Limb (tissue), 2 donors: ENCODE measurements around the gene ACLY.
"Not testable (repeated sequence)": the region's sequence is repeated elsewhere in the genome, so short reads cannot be mapped to it uniquely, and the experiment has no call there.

Experiments
- DNase-seq, 2 donors: peaks; one replicate each; pipeline ENCODE4 v3.0.0-alpha.2; 2016; ENCODE audit errors: extremely low spot score in 2 of 2

The ACLY gene

DNA sequence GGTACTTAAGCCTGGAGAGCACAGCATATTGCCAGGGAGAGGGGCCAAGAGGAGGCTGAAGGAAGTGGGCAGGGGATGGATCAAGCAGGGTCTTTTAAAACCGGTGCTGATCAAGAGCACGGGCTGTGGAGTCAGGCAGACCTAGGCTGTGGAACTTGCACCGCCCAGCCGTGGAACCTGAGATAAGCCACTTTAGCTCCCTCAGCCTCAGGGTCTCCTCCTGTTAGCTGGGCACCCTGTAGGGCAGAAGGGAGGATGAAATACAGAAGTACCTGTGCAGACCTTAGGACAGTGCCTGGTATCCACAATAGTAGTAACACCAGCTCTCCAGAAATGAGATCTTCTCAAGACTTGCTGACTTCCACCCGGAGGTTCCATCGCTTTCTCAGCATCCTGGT lies 20.9 kb upstream of the ACLY start:
- DNase-seq: no peak

DNA sequence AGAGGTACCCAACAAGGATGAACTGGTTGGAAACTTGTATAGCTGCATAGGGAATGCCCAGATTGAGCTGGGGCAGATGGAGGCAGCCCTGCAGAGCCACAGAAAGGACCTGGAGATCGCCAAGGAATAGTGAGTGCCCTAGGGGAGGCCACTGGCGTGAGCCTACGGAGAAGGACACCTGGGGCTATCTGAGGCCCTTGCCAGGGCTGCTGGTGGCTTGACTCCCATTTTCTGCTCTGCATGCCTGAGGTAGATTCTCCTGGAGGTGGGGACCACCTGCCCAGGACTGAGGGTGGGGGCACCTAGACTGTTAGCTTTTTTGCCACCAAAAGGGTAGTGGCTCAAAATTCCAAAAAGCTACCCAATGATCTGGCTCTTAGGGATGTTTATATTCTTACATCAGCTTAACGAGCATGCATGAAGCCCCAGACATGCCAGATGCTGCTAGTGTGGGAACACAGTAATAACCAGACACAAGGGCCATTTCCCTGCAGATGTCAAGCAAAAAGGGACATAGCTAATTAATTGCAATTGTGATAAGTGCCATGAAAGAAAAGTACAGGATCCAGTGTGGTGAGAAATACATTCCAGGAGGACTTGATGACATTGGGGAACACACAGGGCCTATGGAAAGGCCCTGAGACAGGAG lies 20.4 kb upstream of the ACLY start:
- DNase-seq: no peak

DNA sequence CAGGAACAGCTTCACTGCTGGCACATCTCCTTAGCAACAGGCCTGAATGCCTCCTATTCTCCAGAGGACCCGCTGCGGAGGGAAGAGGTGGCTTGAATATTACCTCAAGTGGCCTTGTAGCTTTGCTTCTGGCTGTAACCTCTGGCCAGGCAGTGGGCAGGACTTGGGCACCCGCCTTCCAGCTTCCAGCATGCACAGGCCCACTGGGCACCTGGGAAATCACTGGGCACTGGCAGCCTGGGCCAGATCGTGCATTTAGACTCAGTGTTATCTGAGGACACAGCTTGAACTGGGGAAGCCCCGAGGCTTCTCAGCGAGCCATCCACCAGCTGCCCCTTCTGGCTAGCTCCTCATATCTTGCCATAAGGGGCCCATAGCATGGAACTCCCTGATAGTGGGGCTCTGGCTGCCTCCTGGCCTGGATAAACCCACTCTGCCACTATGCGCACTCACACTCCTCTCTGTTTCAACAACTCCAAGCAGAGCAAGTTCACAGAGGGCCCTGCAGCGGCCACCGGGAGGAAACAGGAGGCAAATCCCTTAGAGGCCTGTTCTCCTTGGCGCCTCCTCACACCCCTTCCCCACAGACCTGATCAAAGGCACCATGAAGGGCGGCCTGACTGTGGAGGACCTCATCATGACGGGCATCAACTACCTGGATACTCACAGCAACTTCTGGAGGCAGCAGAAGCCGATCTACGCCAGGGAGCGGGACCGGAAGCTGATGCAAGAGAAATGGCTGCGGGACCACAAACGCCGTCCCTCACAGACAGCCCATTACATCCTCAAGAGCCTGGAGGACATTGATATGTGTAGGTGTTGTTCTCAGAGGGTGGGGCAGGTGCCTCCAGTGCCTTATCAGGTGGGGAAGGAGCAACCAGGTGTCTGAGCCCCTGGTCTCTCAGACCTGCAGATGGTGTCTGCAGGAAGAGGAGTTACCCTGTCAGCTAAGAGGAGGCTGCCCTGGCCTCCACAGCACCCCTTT lies 19.5 kb upstream of the ACLY start:
- DNase-seq: no peak

DNA sequence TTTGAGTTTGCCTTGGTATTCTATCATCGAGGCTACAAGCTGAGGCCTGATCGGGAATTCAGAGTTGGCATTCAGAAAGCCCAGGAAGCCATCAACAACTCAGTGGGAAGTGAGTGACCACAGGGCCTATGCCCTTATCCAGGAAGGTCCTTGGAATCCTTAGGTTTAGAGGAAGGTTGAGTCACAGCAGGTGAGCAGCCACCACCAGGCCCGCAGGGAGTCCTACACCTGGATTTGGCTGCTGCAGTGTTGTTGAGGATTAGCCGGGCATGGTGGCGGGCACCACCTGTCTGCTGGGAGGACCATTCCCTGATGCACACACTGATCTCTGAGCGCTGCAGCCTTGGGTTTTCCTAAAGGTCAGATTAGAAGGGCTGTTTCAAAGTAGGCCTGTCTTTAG lies 16.9 kb upstream of the ACLY start:
- no peak for DNase-seq

DNA sequence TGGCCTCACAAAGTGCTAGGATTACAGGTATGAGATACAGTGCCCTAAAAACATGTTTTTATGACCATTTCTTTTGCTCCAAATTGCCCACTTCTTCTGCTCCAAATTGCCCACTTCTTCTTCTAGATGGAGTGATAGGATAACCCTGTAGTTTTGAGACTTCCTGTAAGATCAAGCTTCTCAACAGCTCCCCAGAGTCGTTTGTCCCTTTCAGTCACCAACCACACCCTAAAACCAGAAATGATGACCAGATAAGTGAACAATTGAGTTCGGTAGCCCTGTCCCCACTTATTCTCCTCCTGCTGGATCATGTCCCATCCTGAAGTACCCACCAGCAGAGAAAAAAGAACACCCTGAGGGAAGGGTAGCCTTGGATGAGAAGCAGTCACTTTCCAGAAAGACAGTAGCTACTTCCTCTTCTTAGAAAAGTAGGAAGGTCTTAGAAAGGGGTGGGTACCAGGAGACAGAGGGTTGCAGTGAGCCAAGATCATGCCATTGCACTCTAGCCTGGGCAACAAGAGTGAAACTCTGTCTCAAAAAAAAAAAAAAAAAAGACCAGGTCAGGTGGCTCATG lies 14.2 kb upstream of the ACLY start:
- DNase-seq: no peak

DNA sequence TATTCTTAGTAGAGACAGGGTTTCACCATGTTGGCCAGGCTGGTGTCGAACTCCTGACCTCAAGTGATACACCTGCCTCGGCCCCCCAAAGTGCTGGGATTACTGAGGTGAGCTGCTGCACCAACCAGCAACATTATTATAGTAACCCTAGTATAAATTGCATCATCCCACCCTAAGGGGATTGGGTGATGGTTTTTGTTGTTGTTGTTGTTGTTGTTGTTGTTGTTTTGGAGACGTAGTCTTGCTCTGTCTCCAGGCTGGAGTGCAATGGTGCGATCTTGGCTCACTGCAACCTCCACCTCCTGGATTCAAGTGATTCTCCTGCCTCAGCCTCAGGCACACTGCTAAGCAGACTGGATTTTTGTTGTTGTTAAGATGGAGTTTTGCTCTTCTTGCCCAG lies 13.0 kb upstream of the ACLY start:
- not testable (repeated sequence) for DNase-seq

DNA sequence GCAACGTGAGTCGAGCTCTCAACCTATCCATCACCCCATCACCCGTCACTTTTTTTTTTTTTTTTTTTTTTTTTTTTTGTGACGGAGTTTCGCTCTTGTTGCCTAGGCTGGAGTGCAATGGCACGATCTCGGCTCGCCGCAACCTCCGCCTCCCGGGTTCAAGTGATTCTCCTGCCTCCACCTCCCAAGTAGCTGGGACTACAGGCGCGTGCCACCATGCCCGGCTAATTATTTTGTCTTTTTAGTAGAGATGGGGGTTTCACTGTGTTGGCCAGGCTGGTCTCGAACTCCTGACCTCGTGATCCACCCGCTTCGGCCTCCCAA lies 12.0 kb upstream of the ACLY start:
- not testable (repeated sequence) for DNase-seq

DNA sequence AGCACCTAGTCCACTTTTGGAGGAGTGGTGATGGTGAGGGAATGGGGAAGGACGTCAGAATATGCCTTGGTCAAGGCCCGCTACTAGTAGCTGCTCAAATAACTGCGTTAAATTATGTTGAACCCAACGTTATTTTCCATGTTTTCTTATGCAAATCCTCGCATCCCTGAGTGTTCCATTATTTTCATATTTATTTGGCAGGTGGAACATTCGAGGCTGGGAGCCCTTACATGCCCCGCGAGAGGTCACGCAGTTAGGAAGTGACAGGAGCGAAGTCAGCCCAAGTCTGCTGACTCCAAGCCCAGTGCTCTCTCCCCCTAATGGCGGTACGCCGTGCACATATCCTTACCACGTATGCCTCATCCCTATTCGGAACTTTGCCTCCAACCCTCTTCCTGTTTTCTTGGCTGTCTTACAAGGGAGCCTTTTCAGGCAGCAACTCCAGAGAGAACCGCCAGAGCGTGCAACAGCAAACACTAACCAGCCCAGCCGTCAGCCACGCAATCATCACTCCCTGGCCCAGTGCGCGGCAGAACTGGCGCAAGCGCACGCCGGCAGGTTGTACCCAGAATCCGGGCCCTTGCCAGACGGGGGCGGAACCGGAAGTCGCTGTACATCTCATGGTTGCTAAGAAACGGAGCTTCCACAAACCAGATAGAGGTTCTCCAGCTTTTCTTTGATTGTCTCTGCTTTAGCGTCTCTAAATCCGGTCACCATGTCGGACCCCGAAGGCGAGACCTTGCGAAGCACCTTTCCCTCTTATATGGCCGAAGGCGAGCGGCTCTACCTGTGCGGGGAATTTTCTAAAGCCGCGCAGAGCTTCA lies 11.5 kb upstream of the ACLY start, which contains the start of gene ODAD4:
Gene ODAD4, plus strand, starts transcription at position 609 of the 824 bp plus-strand sequence. Its CDS starts 107 bp downstream, at position 716.
- DNase-seq: peak; percentile 96 to 97

DNA sequence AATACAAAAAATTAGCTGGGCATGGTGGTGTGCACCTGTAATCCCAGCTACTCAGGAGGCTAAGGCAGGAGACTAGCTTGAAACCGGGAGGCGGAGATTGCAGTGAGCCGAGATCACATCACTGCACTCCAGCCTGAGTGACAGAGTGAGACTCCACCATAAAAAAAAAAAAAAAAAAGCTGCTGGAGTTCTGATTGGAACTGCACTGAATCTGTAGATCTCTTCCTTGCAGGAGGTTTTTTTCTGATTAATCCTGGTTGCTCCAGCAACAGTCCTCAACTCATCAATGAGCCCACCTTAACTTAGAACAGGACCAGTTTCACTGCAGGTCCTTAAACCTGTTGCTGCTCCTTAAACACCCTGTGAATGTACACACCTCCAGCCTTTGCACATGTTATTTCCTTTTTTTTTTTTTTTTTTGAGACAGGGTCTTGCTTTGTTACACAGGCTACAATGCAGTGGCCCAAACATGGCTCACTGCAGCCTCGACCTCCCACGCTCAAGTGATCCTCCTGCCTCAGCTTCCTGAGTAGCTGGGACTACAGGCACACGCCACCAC lies 10.0 kb upstream of the ACLY start:
- no peak for DNase-seq

DNA sequence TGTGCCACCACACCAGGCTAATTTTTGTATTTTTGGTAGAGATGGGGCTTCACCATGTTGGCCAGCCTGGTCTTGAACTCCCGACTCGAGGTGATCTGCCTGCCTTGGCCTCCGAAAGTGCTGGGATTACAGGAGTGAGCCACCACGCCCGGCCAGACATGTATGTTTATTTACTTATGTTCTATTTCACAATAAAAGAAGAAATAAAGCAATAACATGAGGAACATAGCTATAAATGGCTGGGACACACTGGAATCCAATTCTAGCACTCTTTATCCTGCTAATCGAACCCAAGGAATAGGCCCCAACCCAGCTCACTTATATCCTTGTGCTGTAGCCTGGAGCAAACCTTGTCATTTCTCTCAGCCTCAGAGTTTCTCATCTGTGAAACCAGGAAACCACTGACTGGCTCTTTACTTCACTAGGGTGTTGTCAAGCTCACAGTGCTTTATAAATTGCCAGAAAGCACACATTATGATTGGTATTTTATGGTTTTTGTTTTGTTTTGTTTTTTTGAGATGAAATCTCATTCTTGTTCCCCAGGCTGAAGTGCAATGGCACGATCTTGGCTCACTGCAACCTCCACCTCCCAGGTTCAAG lies 7.3 kb upstream of the ACLY start:
- DNase-seq: no peak

DNA sequence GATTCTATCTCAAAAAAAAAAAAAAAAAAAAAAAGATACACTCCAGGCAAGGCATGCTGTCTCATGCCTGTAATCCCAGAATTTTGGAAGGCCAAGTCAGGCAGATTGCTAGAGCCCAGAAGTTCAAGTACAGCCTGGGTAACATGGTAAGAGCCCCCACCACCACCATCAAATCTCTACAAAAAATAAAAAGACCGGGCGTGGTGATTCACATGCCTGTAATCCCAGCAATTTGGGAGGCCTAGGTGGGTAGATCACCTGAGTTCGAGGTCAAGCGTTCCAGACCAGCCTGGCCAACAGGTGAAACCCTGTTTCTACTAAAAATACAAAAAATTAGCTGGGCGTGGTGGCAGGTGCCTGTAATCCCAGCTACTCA lies 1.8 kb upstream of the ACLY start:
- no peak for DNase-seq

DNA sequence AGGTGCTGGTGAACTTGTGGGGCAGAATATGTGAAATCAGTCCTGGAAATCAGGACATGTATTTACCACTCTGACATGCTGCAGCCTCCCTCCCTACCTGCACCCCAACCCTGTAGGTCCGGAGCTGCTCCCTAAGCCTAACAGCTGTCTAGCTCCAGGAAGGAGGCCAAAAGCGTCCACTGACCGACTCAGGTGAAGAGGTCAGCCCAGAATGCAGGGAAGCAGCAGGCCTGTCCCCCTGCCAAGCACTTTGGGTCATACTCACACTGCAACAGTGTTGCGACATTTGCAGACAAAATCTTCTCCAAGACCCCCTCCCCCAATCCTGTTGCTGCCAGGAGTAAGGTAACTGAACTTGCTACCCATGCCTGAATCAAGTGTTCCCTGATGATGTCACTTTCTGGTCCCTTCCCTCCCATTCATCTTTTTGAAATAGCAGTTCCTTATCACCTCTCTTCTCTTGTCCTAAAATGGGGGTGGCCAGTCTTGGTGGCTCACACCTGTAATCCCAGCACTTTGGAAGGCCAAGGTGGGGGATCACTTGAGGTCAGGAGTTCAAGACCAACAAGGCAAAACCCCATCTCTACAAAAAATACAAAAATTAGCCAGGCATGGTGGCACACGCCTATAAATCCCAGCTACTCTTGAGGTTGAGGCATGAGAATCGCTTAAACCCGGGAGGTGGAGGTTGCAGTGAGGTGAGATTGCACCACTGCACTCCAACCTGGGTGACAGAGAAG lies 1.3 kb upstream of the ACLY start:
- no peak for DNase-seq

DNA sequence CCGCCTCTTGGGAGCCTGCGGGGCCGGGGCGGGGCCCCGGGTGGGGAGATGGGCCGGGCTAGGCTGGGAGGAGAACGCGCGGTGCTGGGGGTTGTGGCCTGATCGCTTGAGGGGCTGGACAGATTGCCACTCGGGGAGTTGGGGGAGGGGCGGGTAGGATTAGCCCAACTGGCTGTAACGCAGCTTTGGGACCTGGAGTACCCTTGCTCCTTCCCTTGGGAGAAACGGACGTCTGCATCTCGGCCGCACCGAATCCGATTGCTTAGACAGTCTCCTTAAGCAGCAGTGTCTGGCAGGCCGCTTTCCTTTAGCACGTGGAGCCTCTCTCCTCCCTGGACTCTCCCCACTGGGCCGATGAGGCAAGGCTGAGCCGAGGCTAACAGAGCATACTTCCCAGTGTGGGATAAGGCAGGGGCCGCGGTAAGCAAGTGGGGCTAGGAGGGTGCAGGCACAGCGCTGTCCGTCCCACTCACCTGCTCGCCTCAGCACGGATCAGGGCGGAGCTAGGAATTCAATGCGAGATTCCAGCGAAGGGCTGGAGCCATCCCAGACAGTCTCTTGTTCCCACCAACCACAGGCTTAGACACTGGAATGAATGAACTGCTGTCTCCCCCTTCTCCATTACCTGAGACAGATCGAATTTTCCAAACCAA lies 540 bp upstream of the ACLY start:
- peak in 1 of 2 donors; percentile 10 for DNase-seq

DNA sequence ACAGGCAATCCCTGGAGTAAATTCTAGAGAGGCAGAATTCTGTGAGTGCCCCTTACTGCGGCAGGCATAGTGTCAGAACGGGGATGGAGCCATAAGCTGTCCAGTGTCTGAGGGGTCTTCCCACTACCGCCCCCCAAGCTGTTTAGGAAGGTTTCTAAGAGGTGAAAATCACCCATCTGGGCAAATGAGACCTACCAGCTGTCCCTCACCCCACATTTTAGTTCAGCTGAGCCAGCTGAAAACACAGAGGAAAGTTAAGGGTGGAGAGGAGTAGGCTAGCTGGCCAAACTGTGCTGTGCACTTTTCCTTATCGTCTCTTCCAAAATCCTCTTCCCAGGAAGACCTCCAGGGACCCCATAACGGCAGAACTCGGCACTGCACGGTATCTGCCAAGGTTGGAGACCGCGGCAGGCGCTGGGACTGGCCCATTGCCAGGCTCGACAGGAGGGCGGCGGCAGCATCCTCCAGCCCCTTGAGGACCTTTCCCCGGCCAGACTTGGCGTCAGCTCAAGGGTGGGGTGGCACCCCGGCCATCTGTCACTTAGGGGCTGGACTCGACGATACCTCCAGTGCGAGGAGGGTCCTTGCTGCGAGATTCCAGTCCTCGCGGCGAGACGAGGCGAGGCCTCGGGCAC lies 955 bp downstream of the ACLY start:
- DNase-seq: peak; percentile 23 to 79

DNA sequence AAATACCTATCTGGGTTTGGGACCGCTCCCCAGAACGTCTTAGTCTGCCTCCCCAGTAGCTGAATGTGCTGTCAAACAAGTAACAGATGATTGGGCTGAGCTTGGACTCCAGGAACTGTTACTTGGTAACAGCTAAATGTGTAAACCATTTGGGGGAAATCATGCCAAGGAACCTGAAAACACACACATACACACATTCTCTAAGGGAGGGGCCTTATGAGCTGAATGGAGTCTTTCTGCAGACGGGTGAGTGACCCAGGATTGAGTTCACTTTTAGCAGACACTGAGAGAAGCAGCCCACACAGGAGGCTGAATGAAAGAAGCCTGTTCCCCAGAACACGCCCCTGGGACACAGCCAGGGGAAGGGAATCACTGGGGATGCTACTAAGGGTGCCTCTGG lies 1.6 kb downstream of the ACLY start:
- peak; percentile 46 to 60 for DNase-seq

DNA sequence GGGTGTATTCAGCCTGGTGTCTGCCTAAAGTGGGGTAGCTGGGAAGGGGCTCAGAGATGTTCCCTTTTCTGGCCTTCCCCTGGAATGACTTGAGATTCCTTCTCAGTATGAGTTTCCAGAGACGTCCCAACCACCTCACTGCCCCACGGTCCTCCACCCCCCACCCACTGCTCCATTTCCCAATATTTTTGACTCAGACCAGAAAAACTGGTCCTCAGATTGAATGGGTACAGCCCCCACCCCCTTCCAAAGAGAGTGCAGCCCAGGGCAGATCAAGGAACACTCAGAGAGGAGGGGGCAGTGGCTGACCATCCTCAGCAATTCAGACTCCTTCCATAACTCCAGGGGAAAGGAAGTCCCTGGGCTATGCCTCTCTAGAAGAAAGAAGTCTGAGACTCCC lies 3.2 kb downstream of the ACLY start:
- DNase-seq: no peak

DNA sequence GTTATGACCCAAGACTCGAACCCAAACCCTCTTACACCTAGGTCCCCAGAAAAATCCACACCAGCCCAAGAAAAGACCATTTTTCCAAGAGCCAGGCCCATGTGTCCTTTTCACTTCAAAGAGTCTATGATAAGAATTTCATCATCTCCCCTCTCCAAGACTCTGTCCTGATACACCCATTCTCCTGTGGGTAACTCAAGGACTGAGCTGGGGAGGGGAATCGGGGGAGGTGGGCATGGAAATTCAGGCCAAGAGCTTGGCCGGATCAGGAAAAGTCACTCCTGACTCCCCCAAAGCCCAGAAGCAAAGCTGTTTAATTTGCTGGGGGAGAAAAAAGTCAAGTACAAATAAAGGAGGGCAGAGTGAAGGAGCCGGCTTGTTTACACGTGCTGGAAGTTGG lies 3.7 kb downstream of the ACLY start:
- no peak for DNase-seq

DNA sequence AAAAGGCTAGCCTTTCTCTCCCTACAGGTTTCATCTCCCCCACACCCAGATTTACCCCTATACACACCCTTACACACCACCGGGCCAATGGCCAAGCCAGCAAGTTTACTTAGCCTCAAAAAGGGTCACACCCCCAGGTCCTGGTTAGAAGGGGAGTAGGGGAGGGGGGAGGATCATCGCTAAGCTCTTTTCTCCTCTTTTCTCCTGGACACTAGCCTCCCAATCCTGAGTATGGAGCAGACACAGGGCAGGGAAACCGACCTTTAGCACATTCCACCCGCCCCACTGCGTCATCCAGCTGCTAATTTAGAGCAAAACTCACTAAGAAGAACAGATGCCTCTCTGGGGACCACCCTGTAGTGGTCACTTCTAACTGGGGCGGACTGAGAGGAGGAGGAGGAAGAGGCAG lies 4.4 kb downstream of the ACLY start:
- no peak for DNase-seq

DNA sequence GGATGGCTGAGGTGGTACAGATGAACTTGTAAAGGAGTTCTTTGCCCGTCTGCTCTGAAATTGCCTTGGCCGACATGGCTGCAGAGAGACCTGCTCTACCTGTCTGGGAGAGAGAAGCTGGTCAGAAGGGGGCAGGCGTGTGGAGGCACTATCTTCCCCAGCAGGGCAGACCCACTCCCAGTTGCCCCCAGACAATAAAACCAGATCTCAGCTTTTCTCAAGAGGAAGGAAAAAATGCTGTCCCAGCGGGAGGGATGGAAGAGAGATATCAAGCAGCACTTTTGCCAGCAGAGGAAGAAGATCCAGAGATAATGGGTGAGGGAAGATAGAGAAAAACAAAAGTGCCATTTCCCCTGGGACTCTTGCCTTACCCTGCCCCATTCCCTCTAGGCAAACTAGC lies 5.0 kb downstream of the ACLY start:
- DNase-seq: no peak
